Ishikawa (cell line): ENCODE measurements around the gene RBM6.

ENCODE experiments used
- CEBPB ChIP-seq: IDR thresholded peaks from 2 replicates; pipeline ENCODE4 v1.6.1; 2012
- CREB1 ChIP-seq: IDR thresholded peaks from 2 replicates; pipeline ENCODE4 v1.6.1; 2012; ENCODE audit warnings: low read depth
- EGR1 ChIP-seq: IDR thresholded peaks from 2 replicates; pipeline ENCODE4 v1.6.1; 2012
- EP300 ChIP-seq: IDR thresholded peaks from 2 replicates; pipeline ENCODE4 v1.6.1; 2012; ENCODE audit warnings: borderline replicate concordance
- FOXM1 ChIP-seq: IDR thresholded peaks from 2 replicates; pipeline ENCODE4 v1.6.1; 2012; ENCODE audit warnings: low read depth, borderline replicate concordance
- NFIC ChIP-seq: IDR thresholded peaks from 2 replicates; pipeline ENCODE4 v1.6.1; 2012
- RAD21 ChIP-seq: IDR thresholded peaks from 2 replicates; pipeline ENCODE4 v1.6.1; 2012; ENCODE audit warnings: low read depth
- REST ChIP-seq: IDR thresholded peaks from 2 replicates; pipeline ENCODE4 v1.6.1; 2012; ENCODE audit warnings: low read depth, mild to moderate bottlenecking
- TAF1 ChIP-seq: IDR thresholded peaks from 2 replicates; pipeline ENCODE4 v1.6.1; 2012; ENCODE audit warnings: low read depth, mild to moderate bottlenecking
- TCF12 ChIP-seq: IDR thresholded peaks from 2 replicates; pipeline ENCODE4 v1.6.1; 2012; ENCODE audit warnings: low read depth
- TEAD4 ChIP-seq: IDR thresholded peaks from 2 replicates; pipeline ENCODE4 v1.6.1; 2012
- USF1 ChIP-seq: IDR thresholded peaks from 2 replicates; pipeline ENCODE4 v1.6.1; 2012
- YY1 ChIP-seq: IDR thresholded peaks from 2 replicates; pipeline ENCODE4 v1.6.1; 2012; ENCODE audit warnings: low read depth
- ZBTB7A ChIP-seq: IDR thresholded peaks from 2 replicates; pipeline ENCODE4 v1.6.1; 2012; ENCODE audit warnings: low read depth

GRCh38 chr3:49898991-49899390, 41.0 kb upstream of the RBM6 start:
- no peak for TF ChIP-seq EP300
- no peak for TF ChIP-seq EGR1
- no peak for TF ChIP-seq RAD21
- TF ChIP-seq NFIC: no peak
- TF ChIP-seq CEBPB: no peak
- no peak for TF ChIP-seq USF1
- no peak for TF ChIP-seq TEAD4
- no peak for TF ChIP-seq YY1
- no peak for TF ChIP-seq TAF1
- TF ChIP-seq TCF12: no peak
- no peak for TF ChIP-seq FOXM1
- no peak for TF ChIP-seq REST
- TF ChIP-seq ZBTB7A: no peak
- TF ChIP-seq CREB1: no peak
